ENCODE measurements around the gene TMEM147.
A peak's percentile ranks its signal among the peaks of the same experiment; 100 is the strongest.
"Not testable (repeated sequence)": the region's sequence is repeated elsewhere in the genome, so short reads cannot be mapped to it uniquely, and the experiment has no call there.

The TMEM147 gene

GRCh38 chr19:35560271-35560670 is 14.8 kb downstream of the TMEM147 start:
- DNase-seq (ENCODE audit: extremely low spot score, insufficient read length, low read depth) (no peak), FAIRE-seq (no peak)

- FAIRE-seq, result no peak
These were observed 15.3 kb downstream of the TMEM147 start for GRCh38 chr19:35560677-35561076.

GRCh38 chr19:35561436-35561835 is 16.0 kb downstream of the TMEM147 start:
- FAIRE-seq, result no peak
- no peak for DNase-seq (ENCODE audit: extremely low spot score, insufficient read length, low read depth)

More at GRCh38 chr19:35560677-35561076, 15.3 kb downstream of the TMEM147 start:
- no peak for DNase-seq (ENCODE audit: extremely low spot score, insufficient read length, low read depth)

- DNase-seq (ENCODE audit: extremely low spot score, insufficient read length, low read depth) (no peak), FAIRE-seq (no peak)
These were observed 16.9 kb downstream of the TMEM147 start for GRCh38 chr19:35562336-35562735.

- FAIRE-seq, result no peak
- no peak for DNase-seq (ENCODE audit: extremely low spot score, insufficient read length, low read depth)
These were observed 17.4 kb downstream of the TMEM147 start for GRCh38 chr19:35562776-35563175.

GRCh38 chr19:35563207-35563829 is 17.9 kb downstream of the TMEM147 start, which contains the start of gene ATP4A:
Gene ATP4A, minus strand, starts transcription at chr19:35563658. Its CDS starts 29 bp downstream, at chr19:35563629.
- FAIRE-seq, result no peak
- no peak for DNase-seq (ENCODE audit: extremely low spot score, insufficient read length, low read depth)

- no peak for FAIRE-seq
These were observed 19.8 kb downstream of the TMEM147 start for GRCh38 chr19:35565016-35565856.

GRCh38 chr19:35566738-35567137 is 21.3 kb downstream of the TMEM147 start:
- DNase-seq (ENCODE audit: extremely low spot score, insufficient read length, low read depth), result no peak
- FAIRE-seq, result no peak

More at GRCh38 chr19:35565016-35565856, 19.8 kb downstream of the TMEM147 start:
- DNase-seq (ENCODE audit: extremely low spot score, insufficient read length, low read depth), result no peak

- no peak for DNase-seq (ENCODE audit: extremely low spot score, insufficient read length, low read depth)
- FAIRE-seq, result no peak
These were observed 23.9 kb downstream of the TMEM147 start for GRCh38 chr19:35569281-35569781.

GRCh38 chr19:35571406-35571965 is 26.1 kb downstream of the TMEM147 start:
- FAIRE-seq, result no peak
- DNase-seq (ENCODE audit: extremely low spot score, insufficient read length, low read depth), result no peak

GRCh38 chr19:35577918-35578317 is 32.5 kb downstream of the TMEM147 start:
- FAIRE-seq (no peak), DNase-seq (ENCODE audit: extremely low spot score, insufficient read length, low read depth) (no peak)

- no peak for DNase-seq (ENCODE audit: extremely low spot score, insufficient read length, low read depth)
- FAIRE-seq, result no peak
These were observed 33.3 kb downstream of the TMEM147 start for GRCh38 chr19:35578707-35579106.

GRCh38 chr19:35582760-35583159 is 37.3 kb downstream of the TMEM147 start:
- DNase-seq (ENCODE audit: extremely low spot score, insufficient read length, low read depth), result no peak
- no peak for FAIRE-seq

GRCh38 chr19:35585848-35586247 is 40.4 kb downstream of the TMEM147 start, which contains the start of gene PMIS2:
Gene PMIS2, plus strand, starts transcription at chr19:35586173. Its CDS starts 87 bp downstream, at chr19:35586260.
- DNase-seq (ENCODE audit: extremely low spot score, insufficient read length, low read depth) (no peak), FAIRE-seq (no peak)

- no peak for FAIRE-seq
- DNase-seq (ENCODE audit: extremely low spot score, insufficient read length, low read depth), result no peak
These were observed 41.9 kb downstream of the TMEM147 start for GRCh38 chr19:35587321-35587720.

- DNase-seq (ENCODE audit: extremely low spot score, insufficient read length, low read depth), result no peak
- FAIRE-seq, result no peak
These were observed 45.4 kb downstream of the TMEM147 start for GRCh38 chr19:35590875-35591274.

- FAIRE-seq, result peak; percentile 81
- no peak for DNase-seq (ENCODE audit: extremely low spot score, insufficient read length, low read depth)
These were observed 46.8 kb downstream of the TMEM147 start for GRCh38 chr19:35592226-35592625.

- not testable (repeated sequence) for FAIRE-seq; DNase-seq (ENCODE audit: extremely low spot score, insufficient read length, low read depth)
These were observed 49.6 kb downstream of the TMEM147 start for GRCh38 chr19:35595026-35595425.

GRCh38 chr19:35595928-35596327 is 50.5 kb downstream of the TMEM147 start:
- FAIRE-seq (no peak), DNase-seq (ENCODE audit: extremely low spot score, insufficient read length, low read depth) (no peak)

GRCh38 chr19:35596366-35596999 is 51.1 kb downstream of the TMEM147 start:
- FAIRE-seq, result peak; percentile 89
- DNase-seq (ENCODE audit: extremely low spot score, insufficient read length, low read depth), result peak; percentile 69
